Panc1 (cell line): ENCODE data around the gene CHMP6.

Experiments
- CTCF ChIP-seq: fragments of 450-650 bp; IDR thresholded peaks from 2 replicates; pipeline ENCODE4 v1.5.1; 2017; ENCODE audit warnings: mild to moderate bottlenecking
- REST ChIP-seq, 2 experiments: IDR thresholded peaks; 2 replicates each; pipeline ENCODE4 v1.6.1; 2011 to 2012; ENCODE audit warnings: low read depth in 2 of 2, control low read depth in 1 of 2, low read length in 1 of 2, mild to moderate bottlenecking in 1 of 2, moderate library complexity in 1 of 2; ENCODE audit not compliant: insufficient read depth in 1 of 2

GRCh38 chr17:80963812-80964543 lies 27.7 kb upstream of the CHMP6 start:
- no peak for TF ChIP-seq CTCF
- TF ChIP-seq REST (IDR thresholded peaks at IDR 0.05; ENCODE audit: insufficient read depth in 1 of 2, low read depth in 2 of 2, low read length in 1 of 2): no peak
